A673 (cell line): ENCODE results near the gene ZNF43.

ENCODE experiments used
- CTCF ChIP-seq: fragments of 300-800, 200-600 bp; sonication (generic); conservative IDR thresholded peaks from 2 replicates; pipeline ENCODE4 v1.5.1; 2017; ENCODE audit warnings: low read depth, mild to moderate bottlenecking, antibody characterized with exemption, low read length, moderate library complexity, mixed read lengths
- EZH2 ChIP-seq: fragments of 200-600 bp; sonication (generic); IDR thresholded peaks from 2 replicates; pipeline ENCODE4 v1.6.1; 2017; ENCODE audit warnings: borderline replicate concordance, low read depth, mild to moderate bottlenecking, mixed read lengths, antibody characterized with exemption, low read length; ENCODE audit not compliant: poor library complexity, severe bottlenecking

- TF ChIP-seq CTCF, result no peak
- TF ChIP-seq EZH2, result no peak
Observed at GRCh38 chr19:21856773-21857514, 21.0 kb upstream of the ZNF43 start.
